K562 (cell line): Measurements from ENCODE around the gene PLEKHA8. TPM values are rescaled to one million over a fixed set of nuclear protein-coding genes. Genes with fewer than 3 reads are reported as not detected.

Experiments used
- CBFA2T2 ChIP-seq: fragments of 450-650 bp; conservative IDR thresholded peaks from 2 replicates; pipeline ENCODE4 v1.6.1; 2017; ENCODE audit warnings: mild to moderate bottlenecking
- ETV6 ChIP-seq, 3 experiments: fragments of 150-350 bp in 1 of 3; sonication (generic) in 1 of 3; formaldehyde crosslinking in 1 of 3; IDR thresholded peaks; 2 replicates each; pipeline versions ENCODE4 v1.6.1 to v1.8.0; 2014 to 2022; ENCODE audit warnings: borderline replicate concordance in 2 of 3, low read depth in 2 of 3, antibody characterized with exemption in 1 of 3, low read length in 1 of 3, mild to moderate bottlenecking in 1 of 3, missing genetic modification reagents in 1 of 3
- FOXP1 ChIP-seq: sonication (generic); formaldehyde crosslinking; IDR thresholded peaks from 2 replicates; pipeline ENCODE4 v1.8.0; 2022; ENCODE audit warnings: mild to moderate bottlenecking, missing genetic modification reagents
- KLF13 ChIP-seq: fragments of 450-650 bp; IDR thresholded peaks from 2 replicates; pipeline ENCODE4 v1.6.1; 2016; ENCODE audit warnings: missing genetic modification characterization, low read depth, mild to moderate bottlenecking, missing compliant biosample characterization, moderate library complexity, borderline replicate concordance
- KLF16 ChIP-seq: IDR thresholded peaks from 2 replicates; pipeline ENCODE4 v1.6.1; 2016; ENCODE audit warnings: antibody characterized with exemption
- RBM34 ChIP-seq: fragments of 200-400 bp; formaldehyde crosslinking; IDR thresholded peaks from 2 replicates; pipeline ENCODE4 v1.6.1; 2018; ENCODE audit warnings: low read length, borderline replicate concordance; ENCODE audit not compliant: insufficient read depth
- TAF7 ChIP-seq: fragments of 450-650 bp; IDR thresholded peaks from 2 replicates; pipeline ENCODE4 v1.6.1; 2016; ENCODE audit warnings: missing genetic modification characterization, missing compliant biosample characterization
- TGIF2 ChIP-seq: sonication (generic); formaldehyde crosslinking; IDR thresholded peaks from 2 replicates; pipeline ENCODE4 v1.8.1; 2022; ENCODE audit warnings: mild to moderate bottlenecking, missing genetic modification reagents, moderate library complexity
- XRCC5 ChIP-seq: fragments of 200-400 bp; formaldehyde crosslinking; IDR thresholded peaks from 2 replicates; pipeline ENCODE4 v1.6.1; 2017; ENCODE audit warnings: low read depth, mild to moderate bottlenecking, low read length
- ZKSCAN3 ChIP-seq: fragments of 250-450 bp; sonication (Bioruptor Pico); IDR thresholded peaks from 2 replicates; pipeline ENCODE4 v1.4.0; 2020
- ZNF740 ChIP-seq, 3 experiments: fragments of 200-800 bp in 1 of 3; sonication (Bioruptor generic) in 1 of 3; sonication (generic) in 1 of 3; formaldehyde crosslinking in 1 of 3; IDR thresholded peaks; 2 replicates each; pipeline versions ENCODE4 v1.6.1 to v1.8.0; 2016 to 2022; ENCODE audit warnings: mild to moderate bottlenecking in 2 of 3, missing compliant biosample characterization in 2 of 3, missing genetic modification characterization in 2 of 3, missing genetic modification reagents in 1 of 3
- ZSCAN32 ChIP-seq: fragments of 450-650 bp; formaldehyde crosslinking; IDR thresholded peaks from 2 replicates; pipeline ENCODE4 v1.4.0; 2020; ENCODE audit warnings: mild to moderate bottlenecking, moderate library complexity
- polyA plus RNA-seq, 8 experiments: library from polyadenylated mRNA; depleted of rRNA in 4 of 8; stranded (reverse) in 5 of 8; unstranded in 3 of 8; fragments of >200 nt; fragmentation: Nextera tagmentation in 2 of 8; fragmentation: Illumina TruSeq in 1 of 8; extraction: Ambion mirVana in 2 of 8; extraction: Trizol in 1 of 8; gene quantifications; 2 replicates each; pipeline versions ENCODE4 v1.2.1 to v1.2.3, GENCODE V29; 2011 to 2014; ENCODE audit warnings: inconsistent platforms in 1 of 8, missing spikeins in 1 of 8
- total RNA-seq, 7 experiments: library from RNA; depleted of rRNA in 6 of 7; stranded (reverse); fragments of >200 nt in 6 of 7; fragmentation: Illumina TruSeq in 2 of 7; extraction: Trizol in 2 of 7; gene quantifications; 2 replicates each; pipeline versions ENCODE4 v1.2.1 to v1.2.3, GENCODE V29; 2011 to 2021; ENCODE audit warnings: low replicate concordance in 1 of 7
- TF ChIP-seq, protein P1 (sequence below): fragments of 450-650 bp; formaldehyde crosslinking; conservative IDR thresholded peaks from 2 replicates; pipeline ENCODE4 v1.4.0; 2022; ENCODE audit warnings: mild to moderate bottlenecking, missing genetic modification characterization
- TF ChIP-seq, protein P2 (sequence below), 2 experiments: fragments of 450-650 bp; IDR thresholded peaks; 2 replicates each; pipeline ENCODE4 v1.6.1; 2018; ENCODE audit warnings: mild to moderate bottlenecking in 2 of 2, low read depth in 1 of 2; ENCODE audit not compliant: partially characterized antibody in 2 of 2
- TF ChIP-seq, protein P3 (sequence below), 3 experiments: IDR thresholded peaks in 2 of 3; conservative IDR thresholded peaks in 1 of 3; 2 replicates each; pipeline ENCODE4 v1.5.1; 2011 to 2012; ENCODE audit warnings: low read length in 3 of 3, mild to moderate bottlenecking in 3 of 3, control low read depth in 2 of 3, improper control_type of control experiment in 1 of 3, inconsistent platforms in 1 of 3, low read depth in 1 of 3, mixed read lengths in 1 of 3, moderate library complexity in 1 of 3; ENCODE audit not compliant: insufficient read depth in 2 of 3
- TF ChIP-seq, protein P4 (sequence below): fragments of 250-450 bp; sonication (Bioruptor Pico); IDR thresholded peaks from 2 replicates; pipeline ENCODE4 v1.4.0; 2020; ENCODE audit warnings: mild to moderate bottlenecking

The PLEKHA8 gene
- total and polyA plus RNA-seq, 9 of the 15 experiments (the other 6 are each of a cell fraction or from before 2014, with no cell fraction given) = 3.2 to 16.3 (median 11.8) TPM

DNA sequence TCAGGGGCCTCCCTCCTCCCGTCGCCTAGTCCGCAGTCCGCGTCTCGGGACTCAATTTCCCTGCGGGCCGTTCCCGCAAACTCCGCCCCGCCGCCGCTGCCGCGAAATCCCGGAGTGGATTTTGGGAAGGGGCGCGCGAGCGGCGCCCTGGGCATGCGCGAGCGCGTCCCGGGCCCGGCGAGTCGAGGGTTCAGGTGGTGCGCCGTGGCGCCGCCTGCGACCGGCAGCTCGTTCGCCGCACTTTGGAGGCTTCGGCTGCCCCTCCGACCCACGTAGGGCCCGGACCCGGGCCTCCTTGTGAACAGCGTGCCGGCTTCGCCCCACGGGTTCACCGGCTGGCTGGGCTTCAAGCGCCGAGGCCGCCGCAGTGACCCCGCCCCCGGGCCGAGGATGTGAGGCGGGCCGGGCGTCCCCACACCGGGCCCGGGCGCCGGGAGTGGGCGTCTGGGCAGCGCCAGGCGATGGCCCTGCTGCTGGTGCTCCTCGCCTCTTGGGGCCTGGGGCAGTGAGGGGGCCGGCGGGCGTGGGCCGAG is at the start of gene PLEKHA8 (continued):
- TF ChIP-seq ZSCAN32 (CRISPR knock-in tag) = no peak
- TF ChIP-seq, protein P1, sequence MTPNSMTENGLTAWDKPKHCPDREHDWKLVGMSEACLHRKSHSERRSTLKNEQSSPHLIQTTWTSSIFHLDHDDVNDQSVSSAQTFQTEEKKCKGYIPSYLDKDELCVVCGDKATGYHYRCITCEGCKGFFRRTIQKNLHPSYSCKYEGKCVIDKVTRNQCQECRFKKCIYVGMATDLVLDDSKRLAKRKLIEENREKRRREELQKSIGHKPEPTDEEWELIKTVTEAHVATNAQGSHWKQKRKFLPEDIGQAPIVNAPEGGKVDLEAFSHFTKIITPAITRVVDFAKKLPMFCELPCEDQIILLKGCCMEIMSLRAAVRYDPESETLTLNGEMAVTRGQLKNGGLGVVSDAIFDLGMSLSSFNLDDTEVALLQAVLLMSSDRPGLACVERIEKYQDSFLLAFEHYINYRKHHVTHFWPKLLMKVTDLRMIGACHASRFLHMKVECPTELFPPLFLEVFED = no peak
- no peak for TF ChIP-seq KLF16
- TF ChIP-seq FOXP1 = no peak; the same call in 1 of the 2 replicates
- TF ChIP-seq, protein P2, sequence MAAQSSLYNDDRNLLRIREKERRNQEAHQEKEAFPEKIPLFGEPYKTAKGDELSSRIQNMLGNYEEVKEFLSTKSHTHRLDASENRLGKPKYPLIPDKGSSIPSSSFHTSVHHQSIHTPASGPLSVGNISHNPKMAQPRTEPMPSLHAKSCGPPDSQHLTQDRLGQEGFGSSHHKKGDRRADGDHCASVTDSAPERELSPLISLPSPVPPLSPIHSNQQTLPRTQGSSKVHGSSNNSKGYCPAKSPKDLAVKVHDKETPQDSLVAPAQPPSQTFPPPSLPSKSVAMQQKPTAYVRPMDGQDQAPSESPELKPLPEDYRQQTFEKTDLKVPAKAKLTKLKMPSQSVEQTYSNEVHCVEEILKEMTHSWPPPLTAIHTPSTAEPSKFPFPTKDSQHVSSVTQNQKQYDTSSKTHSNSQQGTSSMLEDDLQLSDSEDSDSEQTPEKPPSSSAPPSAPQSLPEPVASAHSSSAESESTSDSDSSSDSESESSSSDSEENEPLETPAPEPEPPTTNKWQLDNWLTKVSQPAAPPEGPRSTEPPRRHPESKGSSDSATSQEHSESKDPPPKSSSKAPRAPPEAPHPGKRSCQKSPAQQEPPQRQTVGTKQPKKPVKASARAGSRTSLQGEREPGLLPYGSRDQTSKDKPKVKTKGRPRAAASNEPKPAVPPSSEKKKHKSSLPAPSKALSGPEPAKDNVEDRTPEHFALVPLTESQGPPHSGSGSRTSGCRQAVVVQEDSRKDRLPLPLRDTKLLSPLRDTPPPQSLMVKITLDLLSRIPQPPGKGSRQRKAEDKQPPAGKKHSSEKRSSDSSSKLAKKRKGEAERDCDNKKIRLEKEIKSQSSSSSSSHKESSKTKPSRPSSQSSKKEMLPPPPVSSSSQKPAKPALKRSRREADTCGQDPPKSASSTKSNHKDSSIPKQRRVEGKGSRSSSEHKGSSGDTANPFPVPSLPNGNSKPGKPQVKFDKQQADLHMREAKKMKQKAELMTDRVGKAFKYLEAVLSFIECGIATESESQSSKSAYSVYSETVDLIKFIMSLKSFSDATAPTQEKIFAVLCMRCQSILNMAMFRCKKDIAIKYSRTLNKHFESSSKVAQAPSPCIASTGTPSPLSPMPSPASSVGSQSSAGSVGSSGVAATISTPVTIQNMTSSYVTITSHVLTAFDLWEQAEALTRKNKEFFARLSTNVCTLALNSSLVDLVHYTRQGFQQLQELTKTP (IDR thresholded peaks at IDR 0.05; ENCODE audit: low read depth in 1 of 2, partially characterized antibody in 2 of 2) = no peak
- no peak for TF ChIP-seq ZKSCAN3 (CRISPR knock-in tag)
- no peak for TF ChIP-seq TAF7 (tag)
- no peak for TF ChIP-seq RBM34
- TF ChIP-seq CBFA2T2 = no peak
- TF ChIP-seq, protein P3, sequence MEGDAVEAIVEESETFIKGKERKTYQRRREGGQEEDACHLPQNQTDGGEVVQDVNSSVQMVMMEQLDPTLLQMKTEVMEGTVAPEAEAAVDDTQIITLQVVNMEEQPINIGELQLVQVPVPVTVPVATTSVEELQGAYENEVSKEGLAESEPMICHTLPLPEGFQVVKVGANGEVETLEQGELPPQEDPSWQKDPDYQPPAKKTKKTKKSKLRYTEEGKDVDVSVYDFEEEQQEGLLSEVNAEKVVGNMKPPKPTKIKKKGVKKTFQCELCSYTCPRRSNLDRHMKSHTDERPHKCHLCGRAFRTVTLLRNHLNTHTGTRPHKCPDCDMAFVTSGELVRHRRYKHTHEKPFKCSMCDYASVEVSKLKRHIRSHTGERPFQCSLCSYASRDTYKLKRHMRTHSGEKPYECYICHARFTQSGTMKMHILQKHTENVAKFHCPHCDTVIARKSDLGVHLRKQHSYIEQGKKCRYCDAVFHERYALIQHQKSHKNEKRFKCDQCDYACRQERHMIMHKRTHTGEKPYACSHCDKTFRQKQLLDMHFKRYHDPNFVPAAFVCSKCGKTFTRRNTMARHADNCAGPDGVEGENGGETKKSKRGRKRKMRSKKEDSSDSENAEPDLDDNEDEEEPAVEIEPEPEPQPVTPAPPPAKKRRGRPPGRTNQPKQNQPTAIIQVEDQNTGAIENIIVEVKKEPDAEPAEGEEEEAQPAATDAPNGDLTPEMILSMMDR (IDR thresholded peaks at IDR 0.05 in 2 of 3, conservative IDR thresholded peaks at IDR 0.05 in 1 of 3; ENCODE audit: insufficient read depth in 2 of 3, low read depth in 1 of 3, low read length in 3 of 3) = no peak
- peak; percentile 69; the same call in 1 of the 2 replicates for TF ChIP-seq KLF13 (tag)
- no peak for TF ChIP-seq ETV6 (IDR thresholded peaks at IDR 0.05; ENCODE audit: borderline replicate concordance in 1 of 2, low read depth in 2 of 2, low read length in 1 of 2)
- 0 out of 2 replicates have a peak, but pooled peaks have one; percentile 41 for TF ChIP-seq ETV6 (CRISPR knock-in tag; IDR thresholded peaks at IDR 0.05; ENCODE audit: borderline replicate concordance)
- TF ChIP-seq XRCC5 = peak; percentile 70; the same call in 1 of the 2 replicates
- peak; percentile 51; the same call in 1 of the 2 replicates for TF ChIP-seq ZNF740 (CRISPR knock-in tag; IDR thresholded peaks at IDR 0.05)
- TF ChIP-seq ZNF740 (tag; IDR thresholded peaks at IDR 0.05) = no peak
- TF ChIP-seq, protein P4, sequence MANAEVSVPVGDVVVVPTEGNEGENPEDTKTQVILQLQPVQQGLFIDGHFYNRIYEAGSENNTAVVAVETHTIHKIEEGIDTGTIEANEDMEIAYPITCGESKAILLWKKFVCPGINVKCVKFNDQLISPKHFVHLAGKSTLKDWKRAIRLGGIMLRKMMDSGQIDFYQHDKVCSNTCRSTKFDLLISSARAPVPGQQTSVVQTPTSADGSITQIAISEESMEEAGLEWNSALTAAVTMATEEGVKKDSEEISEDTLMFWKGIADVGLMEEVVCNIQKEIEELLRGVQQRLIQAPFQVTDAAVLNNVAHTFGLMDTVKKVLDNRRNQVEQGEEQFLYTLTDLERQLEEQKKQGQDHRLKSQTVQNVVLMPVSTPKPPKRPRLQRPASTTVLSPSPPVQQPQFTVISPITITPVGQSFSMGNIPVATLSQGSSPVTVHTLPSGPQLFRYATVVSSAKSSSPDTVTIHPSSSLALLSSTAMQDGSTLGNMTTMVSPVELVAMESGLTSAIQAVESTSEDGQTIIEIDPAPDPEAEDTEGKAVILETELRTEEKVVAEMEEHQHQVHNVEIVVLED (CRISPR knock-in tag) = peak; percentile 55
- TF ChIP-seq TGIF2 (CRISPR knock-in tag) = peak; percentile 73; the same call in 1 of the 2 replicates
